ENCODE results near the gene ACTA1.
"Not testable (repeated sequence)": the region's sequence is repeated elsewhere in the genome, so short reads cannot be mapped to it uniquely, and the experiment has no call there.

The ACTA1 gene

DNA sequence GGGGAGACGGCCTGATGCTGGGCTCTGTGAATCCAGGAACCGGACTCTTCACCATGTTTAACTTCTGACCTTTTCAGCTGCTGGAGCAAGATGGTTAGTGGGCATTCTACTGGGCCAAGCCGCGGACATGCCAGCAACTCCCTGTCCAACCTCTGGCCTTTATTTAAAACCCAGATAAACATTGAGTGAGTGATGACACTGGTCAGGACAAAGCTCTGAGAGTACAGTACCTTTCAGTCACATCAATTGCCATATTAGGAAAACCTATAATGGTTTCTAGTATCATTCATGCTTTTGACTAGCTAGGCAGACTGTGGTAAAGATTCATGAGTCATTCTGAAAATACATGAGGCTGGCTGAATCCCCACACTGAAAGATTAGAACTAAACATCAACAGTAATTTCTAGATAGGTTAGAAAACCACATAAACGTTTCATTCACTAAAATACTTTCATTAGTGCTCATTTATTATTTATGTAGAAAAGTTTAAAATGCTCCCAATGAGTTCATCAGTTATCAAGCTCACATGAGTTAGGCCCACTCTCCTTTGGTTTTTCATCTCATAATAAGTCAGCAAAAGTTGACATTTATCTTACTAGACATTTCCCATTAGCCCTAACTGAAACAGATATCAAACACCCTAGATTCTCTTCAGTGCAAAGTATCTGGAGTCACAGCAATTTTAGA is 7.1 kb upstream of the ACTA1 start:
- DNase-seq (ENCODE audit: low spot score): no peak

DNA sequence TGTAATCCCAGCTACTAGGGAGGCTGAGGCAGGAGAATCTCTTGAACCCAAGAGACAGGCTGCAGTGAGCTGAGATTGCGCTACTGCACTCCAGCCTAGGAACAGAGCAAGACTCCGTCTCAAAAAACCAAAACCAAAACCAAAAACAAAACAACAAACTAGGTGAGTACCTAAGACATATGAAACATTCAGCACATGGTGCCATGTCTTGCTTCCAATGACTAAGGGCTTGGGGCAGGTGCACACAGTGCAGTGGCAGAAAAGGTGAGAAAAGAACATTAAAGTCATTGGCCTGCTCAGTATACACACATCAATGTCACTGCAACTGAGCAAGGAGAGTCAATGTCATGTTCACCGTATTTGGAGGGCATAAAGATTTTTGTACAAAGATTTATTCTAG is 4.1 kb upstream of the ACTA1 start:
- no peak for DNase-seq (ENCODE audit: low spot score)

DNA sequence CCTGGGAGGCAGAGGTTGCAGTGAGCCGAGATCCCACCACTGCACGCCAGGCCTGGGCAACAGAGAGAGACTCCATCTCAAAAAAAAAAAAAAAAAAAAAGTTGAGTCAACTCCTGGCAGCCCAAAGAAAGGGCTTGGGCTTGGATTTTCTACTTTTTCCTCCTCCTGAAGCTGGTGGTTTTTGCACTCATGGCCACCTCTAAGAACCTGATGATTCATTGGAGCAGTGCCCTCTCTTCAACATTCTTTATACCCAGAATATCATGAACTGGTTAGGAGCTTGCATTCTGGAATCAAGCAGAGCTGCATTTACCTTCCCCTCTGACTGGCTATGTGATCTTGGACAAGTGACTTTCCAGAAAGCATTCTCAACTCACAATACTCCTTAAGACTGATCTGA is 3.5 kb upstream of the ACTA1 start:
- no peak for DNase-seq (ENCODE audit: low spot score)

DNA sequence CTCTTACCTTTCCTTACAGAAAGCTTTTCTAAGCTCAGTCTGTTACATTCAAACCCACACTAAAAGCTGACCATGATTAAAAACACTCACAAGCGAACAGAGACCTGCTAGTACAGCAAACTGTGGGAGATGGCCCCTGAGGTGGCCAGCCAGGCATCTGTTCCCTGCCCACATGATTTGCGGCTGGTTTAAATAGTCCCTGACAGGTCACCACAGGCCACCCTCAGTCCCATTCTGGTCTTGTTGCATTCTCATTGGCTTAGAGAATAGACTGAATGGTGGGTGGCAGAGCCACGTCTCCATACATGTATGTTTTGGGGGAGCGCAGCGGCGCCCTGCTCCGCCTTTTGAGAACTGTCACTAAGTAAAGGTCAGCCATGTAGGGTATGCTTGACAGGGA is 2.3 kb upstream of the ACTA1 start:
- DNase-seq (ENCODE audit: low spot score): no peak

DNA sequence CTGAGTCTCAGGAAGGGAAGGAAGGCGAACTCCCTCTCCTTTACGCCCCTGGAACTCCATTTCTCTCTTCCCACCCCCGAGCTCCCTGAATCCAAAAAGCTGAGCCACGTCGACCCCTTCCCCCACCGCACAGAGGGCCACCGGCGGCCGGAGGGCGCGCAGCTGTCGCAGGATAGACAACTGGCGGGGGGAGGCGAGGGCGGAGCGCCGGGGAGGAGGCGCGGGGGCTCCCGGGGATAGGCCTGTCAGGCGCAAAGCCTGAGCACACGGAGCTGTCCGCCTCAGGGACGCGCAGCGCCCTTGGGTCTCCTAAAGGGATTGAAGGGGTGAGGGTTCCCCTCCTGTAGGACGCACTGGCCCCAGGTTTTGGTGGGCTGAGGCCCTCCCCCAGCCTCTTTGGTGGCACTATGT is 752 bp upstream of the ACTA1 start:
- no peak for DNase-seq (ENCODE audit: low spot score)

DNA sequence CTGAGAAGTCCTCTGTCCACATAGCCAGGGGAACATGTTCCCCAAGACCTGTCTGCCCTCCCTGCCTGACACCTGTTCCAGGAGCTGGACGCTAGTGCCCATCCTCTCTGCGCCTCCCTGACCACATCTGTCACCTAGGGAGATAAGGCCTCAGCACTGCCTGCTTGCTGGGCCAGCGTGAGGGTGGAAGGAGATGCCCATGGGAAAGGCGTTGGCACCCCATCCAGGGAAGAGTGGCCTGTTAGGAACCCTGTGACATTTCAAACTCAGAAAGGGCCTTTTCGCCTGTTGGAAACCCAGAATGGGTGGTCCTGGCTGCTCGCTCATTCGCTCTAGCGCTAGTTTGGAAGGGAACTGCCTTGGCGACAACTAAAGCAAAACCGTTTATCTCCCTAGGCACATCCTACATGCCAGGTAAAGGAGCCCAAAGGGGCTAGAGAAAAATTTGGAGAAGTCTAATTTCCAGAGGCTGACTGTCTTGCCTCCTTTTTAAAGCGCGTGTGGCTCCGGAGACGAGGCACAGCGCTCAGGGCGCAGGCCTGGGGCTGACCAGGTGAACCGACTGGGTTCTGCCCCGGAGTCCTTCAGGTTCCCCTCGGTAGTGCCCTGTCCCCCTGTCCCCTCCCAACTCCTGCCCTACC is 410 bp downstream of the ACTA1 start:
- no peak for DNase-seq (ENCODE audit: low spot score)

DNA sequence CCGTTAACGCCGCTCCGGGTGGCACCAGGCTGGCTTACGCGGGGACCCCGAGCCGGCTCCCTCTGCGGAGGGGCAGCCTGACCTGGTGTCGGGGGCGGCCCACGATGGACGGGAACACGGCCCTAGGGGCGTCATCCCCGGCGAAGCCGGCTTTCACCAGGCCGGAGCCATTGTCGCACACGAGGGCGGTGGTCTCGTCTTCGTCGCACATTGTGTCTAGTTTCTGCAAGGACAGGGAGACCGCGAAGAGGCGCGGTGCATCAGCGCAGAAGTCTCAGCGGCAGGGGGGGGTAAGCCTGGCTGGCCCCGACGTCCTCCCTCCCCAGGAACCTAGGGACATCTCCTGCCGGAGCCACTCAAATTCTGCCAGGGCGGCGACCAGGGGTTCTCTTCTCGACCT is 989 bp downstream of the ACTA1 start:
- DNase-seq (ENCODE audit: low spot score): no peak

DNA sequence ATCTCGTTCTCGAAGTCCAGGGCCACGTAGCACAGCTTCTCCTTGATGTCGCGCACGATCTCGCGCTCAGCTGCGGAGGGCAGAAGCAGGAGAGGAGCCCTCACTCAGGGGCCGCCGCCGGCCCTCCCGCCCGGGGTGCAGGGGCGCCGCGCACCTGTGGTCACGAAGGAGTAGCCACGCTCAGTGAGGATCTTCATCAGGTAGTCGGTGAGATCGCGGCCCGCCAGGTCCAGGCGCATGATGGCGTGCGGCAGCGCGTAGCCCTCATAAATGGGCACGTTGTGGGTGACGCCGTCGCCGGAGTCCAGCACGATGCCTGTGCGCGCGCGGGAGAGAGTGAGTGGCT is 1.8 kb downstream of the ACTA1 start:
- DNase-seq (ENCODE audit: low spot score): no peak

DNA sequence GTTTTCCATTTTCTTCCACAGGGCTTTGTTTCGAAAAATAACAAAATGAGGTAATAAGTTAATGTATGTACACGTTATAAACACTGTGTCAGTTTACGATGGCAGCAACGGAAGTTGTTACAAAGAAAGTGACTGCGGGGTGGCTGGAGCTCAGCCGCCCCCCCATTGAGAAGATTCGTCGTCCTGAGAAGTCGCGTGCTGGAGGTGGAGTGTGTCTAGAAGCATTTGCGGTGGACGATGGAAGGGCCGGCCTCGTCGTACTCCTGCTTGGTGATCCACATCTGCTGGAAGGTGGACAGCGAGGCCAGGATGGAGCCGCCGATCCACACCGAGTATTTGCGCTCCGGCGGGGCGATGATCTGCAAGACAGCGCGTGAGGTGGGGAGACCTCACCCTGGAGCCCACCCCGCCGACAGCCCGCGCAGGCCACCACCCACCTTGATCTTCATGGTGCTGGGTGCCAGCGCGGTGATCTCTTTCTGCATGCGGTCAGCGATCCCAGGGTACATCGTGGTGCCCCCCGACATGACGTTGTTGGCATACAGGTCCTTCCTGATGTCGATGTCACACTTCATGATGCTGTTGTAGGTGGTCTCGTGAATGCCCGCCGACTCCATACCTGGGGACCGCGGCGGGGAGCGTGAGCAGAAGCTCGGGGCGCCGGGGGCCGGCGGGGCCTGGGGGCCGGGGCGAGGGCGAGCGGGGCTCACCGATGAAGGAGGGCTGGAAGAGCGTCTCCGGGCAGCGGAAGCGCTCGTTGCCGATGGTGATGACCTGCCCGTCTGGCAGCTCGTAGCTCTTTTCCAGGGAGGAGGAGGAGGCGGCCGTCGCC is 2.4 kb downstream of the ACTA1 start:
- no peak for DNase-seq (ENCODE audit: low spot score)

DNA sequence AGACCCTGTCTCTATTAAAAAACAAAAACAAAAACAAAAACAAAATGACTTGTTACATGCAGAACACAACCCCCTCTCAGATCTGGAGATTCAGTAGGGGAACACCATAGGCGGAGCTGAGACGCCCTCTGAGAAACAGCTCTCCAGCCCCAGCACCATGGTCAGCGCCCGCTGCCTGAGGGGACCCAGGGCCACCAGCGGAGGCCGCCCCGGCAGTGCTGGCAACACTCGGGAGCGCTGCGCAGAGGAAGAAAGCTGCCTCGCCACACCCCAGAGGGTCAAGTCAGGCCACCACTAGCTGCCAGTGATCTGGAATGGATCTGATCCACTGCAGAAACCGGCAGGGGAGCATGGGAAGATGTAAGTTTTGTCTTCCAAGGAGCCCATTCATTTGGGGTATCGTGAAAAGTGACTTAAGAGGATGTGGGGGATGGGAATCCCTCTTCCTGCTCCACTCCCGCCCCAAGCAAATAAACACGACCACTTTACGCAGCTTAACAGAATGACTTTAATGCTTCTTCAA is 3.1 kb downstream of the ACTA1 start:
- DNase-seq (ENCODE audit: low spot score): peak; percentile 23

DNA sequence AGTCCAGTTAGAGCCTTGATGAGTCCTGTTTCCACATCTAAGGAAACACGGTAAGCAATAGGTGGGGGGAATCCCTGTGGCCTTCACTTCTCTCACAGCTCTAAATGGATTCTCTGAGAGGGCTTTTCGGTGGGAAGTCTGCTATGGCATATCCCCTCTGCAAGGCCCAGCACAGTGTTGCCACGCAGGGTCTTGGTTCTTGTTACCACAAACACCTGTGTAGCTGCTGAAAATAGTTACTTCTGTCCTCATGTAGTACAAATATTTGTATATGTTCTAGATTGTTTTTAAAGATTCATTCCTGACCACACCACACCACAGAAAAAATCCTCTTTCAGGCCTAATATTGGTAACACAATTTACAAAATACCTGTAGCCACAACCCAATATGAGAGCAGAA is 5.6 kb downstream of the ACTA1 start:
- no peak for DNase-seq (ENCODE audit: low spot score)

DNA sequence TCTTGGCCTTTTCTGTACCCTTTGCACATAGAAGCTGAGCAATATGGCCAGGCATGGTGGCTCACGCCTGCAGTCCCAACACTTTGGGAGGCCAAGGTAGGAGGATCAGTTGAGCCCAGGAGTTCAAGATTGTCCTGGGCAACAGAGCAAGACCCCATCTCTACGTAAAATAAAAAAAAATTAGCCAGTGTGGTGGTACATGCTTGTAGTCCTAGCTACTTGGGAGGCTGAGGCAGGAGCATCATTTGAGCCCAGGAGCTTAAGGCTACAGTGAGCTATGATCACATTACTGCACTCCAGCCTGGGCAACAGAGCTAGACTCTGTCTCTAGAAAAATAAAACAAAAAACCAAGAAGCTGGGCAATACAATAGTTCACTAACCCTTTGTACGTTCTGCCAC is 6.3 kb downstream of the ACTA1 start:
- DNase-seq (ENCODE audit: low spot score): no peak

DNA sequence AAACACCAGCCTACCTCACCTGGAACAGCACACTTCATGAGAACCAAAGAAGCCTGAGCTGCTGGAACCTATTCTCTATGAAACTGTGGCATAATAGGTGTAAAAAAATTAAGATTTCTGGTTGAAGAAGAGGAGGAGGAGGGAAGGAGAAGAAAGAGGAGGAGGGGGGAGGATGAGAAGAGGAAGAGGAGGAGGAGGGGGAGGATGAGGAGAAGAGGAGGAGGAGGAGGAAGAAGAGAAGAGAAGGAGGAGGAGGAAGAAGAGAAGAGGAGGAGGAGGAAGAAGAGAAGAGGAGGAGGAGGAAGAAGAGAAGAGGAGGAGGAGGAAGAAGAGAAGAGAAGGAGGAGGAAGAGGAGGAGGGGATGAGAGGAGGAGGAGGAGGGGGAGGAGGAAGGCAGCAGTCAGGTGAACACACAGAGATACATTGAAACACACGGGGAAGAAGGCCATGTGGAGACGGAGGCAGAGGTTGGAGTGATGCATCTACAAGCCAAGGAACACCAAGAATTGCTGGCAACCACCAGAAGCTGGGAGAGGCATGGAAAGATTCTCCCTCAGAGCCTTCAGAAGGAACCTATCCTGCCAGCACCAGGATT is 8.2 kb downstream of the ACTA1 start:
- no peak for DNase-seq (ENCODE audit: low spot score)

DNA sequence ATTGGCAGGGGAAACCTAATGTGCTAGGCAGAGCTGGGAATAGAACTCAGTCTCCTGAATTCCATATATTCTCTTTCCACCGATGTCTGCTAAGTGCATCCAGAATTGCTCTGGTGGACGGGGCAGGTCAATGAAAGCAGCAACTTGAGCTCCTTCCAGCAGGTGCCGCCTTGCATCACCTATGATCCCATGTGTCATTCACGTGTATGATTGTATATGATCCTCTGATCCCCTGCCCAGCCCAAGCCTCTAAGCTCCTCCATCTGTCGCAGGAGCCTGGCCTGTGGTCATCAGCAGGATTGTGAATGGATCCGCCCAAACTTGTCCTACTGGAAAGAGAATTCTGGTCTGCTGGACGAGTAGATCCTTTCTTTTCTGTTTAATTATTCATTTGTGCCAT is 13.1 kb downstream of the ACTA1 start:
- DNase-seq (ENCODE audit: low spot score): no peak

DNA sequence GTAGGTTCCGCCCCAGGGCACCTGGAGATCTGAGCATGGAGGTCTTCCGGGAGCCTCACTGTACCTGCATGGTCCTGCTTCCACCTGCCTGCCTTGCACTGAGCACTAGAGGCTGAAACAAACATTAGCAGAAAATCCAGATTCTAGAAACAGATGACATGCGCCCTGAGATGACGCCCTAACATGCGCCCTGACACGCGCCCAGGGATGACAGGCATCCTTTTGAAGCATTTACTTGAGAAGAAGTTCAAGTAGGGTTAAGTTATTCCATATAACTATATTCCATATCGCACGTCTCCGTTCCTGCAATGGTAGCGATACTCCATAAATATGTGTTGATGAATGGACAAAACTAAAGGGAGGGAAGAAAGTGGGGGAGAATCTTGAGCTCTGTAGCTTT is 13.7 kb downstream of the ACTA1 start:
- DNase-seq (ENCODE audit: low spot score): no peak

DNA sequence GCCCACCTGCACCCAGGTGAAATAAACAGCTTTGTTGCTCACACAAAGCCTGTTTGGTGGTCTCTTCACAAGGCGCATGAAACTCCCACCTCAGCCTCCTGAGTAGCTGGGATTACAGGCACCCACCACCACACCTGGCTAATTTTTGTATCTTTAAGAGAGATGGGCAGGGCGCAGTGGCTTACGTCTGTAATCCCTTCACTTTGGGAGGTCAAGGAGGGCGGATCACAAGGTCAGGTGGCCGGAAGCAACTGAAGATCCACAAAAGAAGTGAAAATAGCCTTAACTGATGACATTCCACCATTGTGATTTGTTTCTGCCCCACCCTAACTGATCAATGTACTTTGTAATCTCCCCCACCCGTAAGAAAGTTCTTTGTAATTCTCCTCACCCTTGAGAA is 15.3 kb downstream of the ACTA1 start:
- DNase-seq (ENCODE audit: low spot score): not testable (repeated sequence)

DNA sequence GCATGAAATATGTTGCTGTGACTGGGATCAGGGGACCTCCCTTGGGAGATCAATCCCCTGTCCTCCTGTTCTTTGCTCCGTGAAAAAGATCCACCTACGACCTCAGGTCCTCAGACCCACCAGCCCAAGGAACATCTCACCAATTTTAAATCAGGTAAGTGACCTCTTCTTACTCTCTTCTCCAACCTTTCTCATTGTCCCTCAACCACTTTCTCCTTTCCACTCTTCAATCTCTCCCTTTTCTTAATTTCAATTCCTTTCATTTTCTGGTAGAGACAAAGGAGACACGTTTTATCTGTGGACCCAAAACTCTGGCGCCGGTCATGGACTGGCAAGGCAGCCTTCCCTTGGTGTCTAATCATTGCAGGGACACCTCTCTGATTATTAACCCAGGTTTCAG is 21.1 kb downstream of the ACTA1 start:
- DNase-seq (ENCODE audit: low spot score): not testable (repeated sequence)

DNA sequence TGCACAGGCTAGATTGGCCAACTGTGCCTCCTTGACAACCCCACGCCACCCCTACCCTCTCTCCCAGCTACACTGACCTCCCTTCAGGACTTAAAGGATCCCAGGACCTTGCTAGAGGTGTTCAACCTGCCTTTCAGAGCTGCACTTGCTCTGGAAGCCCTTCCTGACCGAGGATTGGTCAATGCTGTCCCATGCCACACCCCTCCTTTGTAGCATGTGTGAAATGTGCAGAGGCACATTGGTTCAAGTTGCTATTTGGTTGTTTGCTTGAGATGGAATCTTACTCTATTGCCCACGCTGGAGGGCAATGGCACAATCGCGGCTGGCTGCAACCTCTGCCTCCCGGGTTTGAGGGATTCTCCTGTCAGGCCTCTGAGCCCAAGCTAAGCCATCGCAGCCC is 21.8 kb downstream of the ACTA1 start:
- DNase-seq (ENCODE audit: low spot score): no peak

DNA sequence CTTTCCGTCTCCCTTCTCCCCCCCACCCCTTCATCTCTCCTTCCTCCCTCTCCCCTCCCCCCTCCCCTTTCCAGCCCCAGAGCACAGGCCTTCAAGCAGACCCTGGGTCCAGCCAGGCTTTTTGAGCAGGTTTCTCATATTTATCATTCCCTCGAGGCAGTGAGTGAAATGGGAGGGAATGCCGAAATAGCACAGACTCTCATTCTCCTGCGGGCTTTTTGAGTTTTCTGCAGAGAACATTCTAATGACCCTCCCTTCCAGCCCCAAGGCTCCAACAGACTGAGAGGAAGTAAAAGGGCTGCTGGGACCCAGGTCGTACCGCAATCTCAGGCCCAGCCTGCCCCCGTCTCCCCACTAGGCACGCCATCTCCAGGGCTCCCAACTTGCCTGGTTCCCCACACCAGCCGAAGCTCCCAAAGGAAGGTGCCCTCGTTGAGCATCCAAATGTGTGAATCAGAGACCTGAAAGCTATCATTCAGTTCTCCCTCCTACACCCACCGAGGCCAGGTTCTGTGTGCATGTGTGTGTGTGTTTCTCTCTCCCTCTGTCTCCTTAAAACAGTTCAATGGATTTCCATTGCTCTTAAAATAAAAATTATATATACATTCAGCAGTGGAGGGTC is 22.3 kb downstream of the ACTA1 start:
- DNase-seq (ENCODE audit: low spot score): no peak

DNA sequence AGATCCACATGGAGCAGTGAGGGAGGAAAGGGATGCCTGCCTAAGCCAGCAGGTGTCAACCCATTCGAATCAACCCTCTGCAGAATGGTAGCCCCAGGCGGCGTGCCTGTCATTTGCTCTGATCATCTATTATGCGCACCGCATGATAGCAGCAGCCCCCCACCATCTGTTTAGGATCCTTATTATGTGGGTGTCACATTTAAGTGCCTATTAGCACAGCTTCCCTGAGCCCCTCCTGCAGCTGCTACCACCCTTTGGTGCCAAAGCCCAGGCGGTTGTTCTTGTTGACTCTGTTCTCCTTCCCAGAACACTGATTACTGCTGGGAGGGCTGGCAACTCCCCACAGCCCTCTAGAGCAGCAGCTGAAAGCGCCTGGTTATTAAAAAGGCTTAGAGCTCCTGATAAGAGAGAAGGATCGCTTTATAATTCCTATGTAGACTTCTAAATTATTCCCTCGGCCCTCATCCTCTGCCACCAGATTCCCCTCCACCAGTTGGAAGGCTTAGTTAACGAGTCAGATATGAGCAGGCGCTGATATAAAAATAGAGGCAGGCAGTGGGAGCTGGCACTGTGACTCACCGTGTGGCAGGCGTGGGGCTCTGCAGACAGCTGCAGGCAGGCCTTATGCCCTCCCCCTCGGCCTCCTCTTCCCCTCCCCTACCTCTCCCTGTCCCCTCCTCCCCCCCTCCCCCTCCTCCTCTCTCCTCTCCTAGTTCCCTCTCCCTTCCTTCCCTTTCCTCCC is 23.0 kb downstream of the ACTA1 start:
- peak; percentile 20 for DNase-seq (ENCODE audit: low spot score)

DNA sequence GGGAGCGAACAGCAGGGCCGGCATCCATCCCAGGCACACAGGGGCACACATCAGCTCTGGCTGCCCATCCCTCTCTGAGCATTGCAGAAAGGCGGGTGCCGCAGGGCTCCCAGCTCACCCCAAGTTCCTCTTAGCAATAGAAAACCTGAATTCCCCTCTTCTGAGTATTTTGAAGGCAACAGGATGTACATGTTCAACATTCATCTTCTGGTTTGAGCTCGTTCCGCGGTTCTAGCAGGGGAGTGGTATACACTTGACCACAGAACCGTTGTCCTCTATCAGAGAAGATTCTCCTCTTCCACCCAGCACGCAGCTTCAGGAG is 23.6 kb downstream of the ACTA1 start:
- no peak for DNase-seq (ENCODE audit: low spot score)
